ENCODE data around the gene ITGB2. TPM values are rescaled to one million over a fixed set of nuclear protein-coding genes. Genes with fewer than 3 reads are reported as not detected.

The ITGB2 gene
- total RNA-seq, 1 experiment from 2014 or later, result 1.5 TPM

DNA sequence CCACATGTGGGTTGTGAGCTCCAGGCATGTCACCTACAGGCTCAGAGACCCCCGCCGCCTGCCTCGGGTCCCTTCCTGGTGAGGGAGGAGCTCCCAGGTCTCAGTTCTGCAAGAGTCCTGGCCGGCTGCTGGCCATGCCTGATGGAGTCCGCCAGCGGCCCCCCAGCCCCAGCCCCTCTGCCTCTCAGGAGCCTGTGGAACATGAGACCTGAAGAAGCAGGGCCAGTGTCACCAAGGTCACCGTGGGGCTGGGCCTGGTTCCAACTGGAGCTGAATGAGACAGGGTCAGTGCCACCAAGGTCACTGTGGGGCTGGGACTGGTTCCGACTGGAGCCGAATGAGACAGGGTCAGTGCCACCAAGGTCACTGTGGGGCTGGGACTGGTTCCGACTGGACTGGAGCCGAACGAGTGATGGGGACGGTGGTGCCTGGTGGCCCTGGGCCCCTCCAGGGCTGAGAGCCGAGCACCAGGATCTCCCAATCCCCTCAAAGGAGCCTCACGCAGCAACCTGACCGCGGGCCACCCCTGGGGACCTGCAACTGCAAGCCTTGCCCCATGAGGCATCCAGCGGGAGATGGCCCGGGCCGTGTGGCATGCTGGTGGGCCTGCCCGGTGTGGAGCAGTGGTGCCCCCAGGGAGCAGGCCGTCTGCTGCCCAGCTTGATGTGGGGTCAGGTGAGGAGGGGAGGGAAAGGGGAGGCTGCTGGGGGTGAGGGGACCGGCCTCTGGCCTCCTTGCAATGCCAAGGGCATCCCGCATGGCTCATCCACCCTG is 32.7 kb downstream of the ITGB2 start:
- intact Hi-C loops (cut with micrococcal nuclease), result no loop called here

More for the DNA sequence above, 32.7 kb downstream of the ITGB2 start:
- H2AFZ ChIP-seq (ENCODE audit: low read depth, low read length, poor library complexity, severe bottlenecking), result no peak overlapping the region
- no peak overlapping the region for H3K27ac ChIP-seq (ENCODE audit: low read depth, low read length)
- no peak overlapping the region for H3K4me3 ChIP-seq (replicated peaks in 1 of 2; ENCODE audit: low read depth in 1 of 2, low read length in 2 of 2)
- ATAC-seq (no peak), DNase-seq (ENCODE audit: low read depth, low spot score) (no peak)
- ChIA-PET RAD21 (ENCODE audit: low non-redundant PET in 1 of 2, low total read pairs in 2 of 2, uncharacterized antibody in 2 of 2, unreplicated experiment in 2 of 2) (no interaction called here), POLR2A (no interaction called here), CTCF (interaction anchor here (0.6 kb wide), 1 partner anchor 28 kb away, joined by 3 read pairs; no protein-coding TSS in a partner anchor)
- H4K20me1 ChIP-seq (ENCODE audit: insufficient read depth), result no peaks in the 10 kb centered on the region
- H3K4me2 ChIP-seq (ENCODE audit: low read length), result no peak overlapping the region
- no TSS peak for BruUV-seq (replicated peaks)
- H3K4me1 ChIP-seq (ENCODE audit: control insufficient read depth in 1 of 2, insufficient read depth in 2 of 2, low read length in 2 of 2), result no peaks in the 10 kb centered on the region
- no peak overlapping the region for H3K9ac ChIP-seq (ENCODE audit: low read length)
- H3K27me3 ChIP-seq (ENCODE audit: insufficient read depth, low read length), result peaks cover 4% of the 10 kb centered on the region; the same call in 1 of the 2 replicates
- no peaks in the 10 kb centered on the region for H3K36me3 ChIP-seq (ENCODE audit: control insufficient read depth in 1 of 2, insufficient read depth in 2 of 2, low read length in 2 of 2)
- no peak for TF ChIP-seq MAX (IDR thresholded peaks at IDR 0.05)
- TF ChIP-seq ATF3 (IDR thresholded peaks at IDR 0.05), result no peak
- TF ChIP-seq POLR2A (IDR thresholded peaks at IDR 0.05; ENCODE audit: borderline replicate concordance, extremely low read depth, insufficient read depth, insufficient read length), result no peak
- TF ChIP-seq ELF1 (IDR thresholded peaks at IDR 0.05; ENCODE audit: borderline replicate concordance, low read depth), result no peak
- no peak for TF ChIP-seq SRF (IDR thresholded peaks at IDR 0.05; ENCODE audit: low read depth)
- no peak for TF ChIP-seq ZNF274 (IDR thresholded peaks at IDR 0.05; ENCODE audit: low read depth, low read length)
- no peak for TF ChIP-seq EGR1 (IDR thresholded peaks at IDR 0.05; ENCODE audit: low read depth)
- TF ChIP-seq RAD21 (IDR thresholded peaks at IDR 0.05; ENCODE audit: low read depth), result no peak
- TF ChIP-seq SP1 (IDR thresholded peaks at IDR 0.05; ENCODE audit: low read depth), result no peak
- TF ChIP-seq CEBPB (IDR thresholded peaks at IDR 0.05; ENCODE audit: low read depth), result no peak
- TF ChIP-seq, protein P1, sequence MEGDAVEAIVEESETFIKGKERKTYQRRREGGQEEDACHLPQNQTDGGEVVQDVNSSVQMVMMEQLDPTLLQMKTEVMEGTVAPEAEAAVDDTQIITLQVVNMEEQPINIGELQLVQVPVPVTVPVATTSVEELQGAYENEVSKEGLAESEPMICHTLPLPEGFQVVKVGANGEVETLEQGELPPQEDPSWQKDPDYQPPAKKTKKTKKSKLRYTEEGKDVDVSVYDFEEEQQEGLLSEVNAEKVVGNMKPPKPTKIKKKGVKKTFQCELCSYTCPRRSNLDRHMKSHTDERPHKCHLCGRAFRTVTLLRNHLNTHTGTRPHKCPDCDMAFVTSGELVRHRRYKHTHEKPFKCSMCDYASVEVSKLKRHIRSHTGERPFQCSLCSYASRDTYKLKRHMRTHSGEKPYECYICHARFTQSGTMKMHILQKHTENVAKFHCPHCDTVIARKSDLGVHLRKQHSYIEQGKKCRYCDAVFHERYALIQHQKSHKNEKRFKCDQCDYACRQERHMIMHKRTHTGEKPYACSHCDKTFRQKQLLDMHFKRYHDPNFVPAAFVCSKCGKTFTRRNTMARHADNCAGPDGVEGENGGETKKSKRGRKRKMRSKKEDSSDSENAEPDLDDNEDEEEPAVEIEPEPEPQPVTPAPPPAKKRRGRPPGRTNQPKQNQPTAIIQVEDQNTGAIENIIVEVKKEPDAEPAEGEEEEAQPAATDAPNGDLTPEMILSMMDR (IDR thresholded peaks at IDR 0.05 in 2 of 3, conservative IDR thresholded peaks at IDR 0.05 in 1 of 3; ENCODE audit: borderline replicate concordance in 1 of 3, insufficient read depth in 1 of 3, low read depth in 2 of 3, low read length in 2 of 3), result no peak
- TF ChIP-seq JUND (IDR thresholded peaks at IDR 0.05), result no peak
- no peaks in the 10 kb centered on the region for H3K9me3 ChIP-seq (ENCODE audit: control insufficient read depth in 1 of 2, insufficient read depth in 1 of 2, low read depth in 1 of 2, low read length in 2 of 2)
- no peaks in the 10 kb centered on the region for H3K79me2 ChIP-seq (ENCODE audit: insufficient read depth, low read length)
- H3K9me2 ChIP-seq (ENCODE audit: insufficient read depth), result no peaks in the 10 kb centered on the region
